Smooth muscle cell (in vitro differentiated cells): ENCODE results near the gene CGREF1. TPM values are rescaled to one million over a fixed set of nuclear protein-coding genes. Genes with fewer than 3 reads are reported as not detected.

Source experiments
- DNase-seq: peaks from one replicate; lab custom pipeline; 2025; ENCODE audit not compliant: unreplicated experiment; lab: John Stamatoyannopoulos, UW
- H2AFZ ChIP-seq: fragments of 200-600 bp; sonication (generic); 2 replicates; pipeline ENCODE4 v1.6.0; 2016; ENCODE audit warnings: antibody characterized with exemption, low read depth, mild to moderate bottlenecking
- H3F3A ChIP-seq: fragments of 200-600 bp; sonication (generic); 2 replicates; pipeline ENCODE4 v1.6.0; 2017; ENCODE audit warnings: antibody characterized with exemption, low read depth
- H3K27ac ChIP-seq: fragments of 200-600 bp; sonication (generic); 2 replicates; pipeline ENCODE4 v1.5.1; 2016; ENCODE audit warnings: low read depth, mild to moderate bottlenecking
- H3K27me3 ChIP-seq: fragments of 200-600 bp; sonication (generic); 2 replicates; pipeline ENCODE4 v1.6.1; 2016; ENCODE audit warnings: low read depth, mild to moderate bottlenecking
- H3K36me3 ChIP-seq: fragments of 200-600 bp; sonication (generic); 2 replicates; pipeline ENCODE4 v1.5.1; 2016; ENCODE audit warnings: low read depth
- H3K4me1 ChIP-seq: fragments of 200-600 bp; sonication (generic); 2 replicates; pipeline ENCODE4 v1.5.1; 2016; ENCODE audit warnings: low read depth
- H3K4me2 ChIP-seq: fragments of 200-600 bp; sonication (generic); 2 replicates; pipeline ENCODE4 v1.6.0; 2016; ENCODE audit warnings: mild to moderate bottlenecking
- H3K4me3 ChIP-seq: fragments of 200-600 bp; sonication (generic); 2 replicates; pipeline ENCODE4 v1.5.1; 2016; ENCODE audit warnings: mild to moderate bottlenecking
- H3K79me2 ChIP-seq: fragments of 200-600 bp; sonication (generic); 2 replicates; pipeline ENCODE4 v1.6.0; 2016; ENCODE audit warnings: low read depth, mild to moderate bottlenecking
- H3K9ac ChIP-seq: fragments of 200-600 bp; sonication (generic); 2 replicates; pipeline ENCODE4 v1.6.0; 2016; ENCODE audit warnings: low read depth
- H3K9me3 ChIP-seq: fragments of 200-600 bp; sonication (generic); replicated peaks from 2 replicates; pipeline ENCODE4 v1.5.1; 2016; ENCODE audit warnings: low read depth
- H4K20me1 ChIP-seq: fragments of 200-600 bp; sonication (generic); 2 replicates; pipeline ENCODE4 v1.6.0; 2016; ENCODE audit warnings: low read depth
- CTCF ChIP-seq: fragments of 200-600 bp; sonication (generic); IDR thresholded peaks from 2 replicates; pipeline ENCODE4 v1.5.1; 2017; ENCODE audit warnings: borderline replicate concordance, mild to moderate bottlenecking, antibody characterized with exemption; ENCODE audit not compliant: insufficient read depth, poor library complexity, severe bottlenecking
- WGBS: methylation state at CpG from one replicate; pipeline ENCODE4 v1.1.7; 2016; ENCODE audit warnings: low lambda C conversion rate; 5-methylcytosine and 5-hydroxymethylcytosine counted together
- polyA plus RNA-seq: library from polyadenylated mRNA; unstranded; fragments of >200 nt; fragmentation: Nextera tagmentation; extraction: Ambion mirVana; gene quantifications from 2 replicates; pipeline ENCODE4 v1.2.1, GENCODE V29; 2016
- total RNA-seq: library from RNA; depleted of rRNA; stranded (reverse); fragments of >200 nt; gene quantifications from 2 replicates; pipeline ENCODE4 v1.2.3, GENCODE V29; 2014

CGREF1 gene
- total and polyA plus RNA-seq, 2 experiments from 2014 or later, result 0.85 TPM; not detected in 1

GRCh38 chr2:27095745-27096651 lies 22.9 kb downstream of the CGREF1 start:
- Histone ChIP-seq H2AFZ (peak overlapping the region; percentile 93), H3K9me3 (no peaks in the 10 kb centered on the region), H3K9ac (no peak overlapping the region), H3K4me3 (peak overlapping the region; percentile 44), H3K27me3 (no peaks in the 10 kb centered on the region), H3K27ac (no peak overlapping the region), H3F3A (no peaks in the 10 kb centered on the region), H3K79me2 (no peaks in the 10 kb centered on the region), H3K4me2 (peak overlapping the region; percentile 90), H3K4me1 (no peaks in the 10 kb centered on the region), H4K20me1 (no peaks in the 10 kb centered on the region), H3K36me3 (no peaks in the 10 kb centered on the region)
- no peak for DNase-seq
- TF ChIP-seq CTCF, result no peak
- WGBS, result 38% methylated on average over 18 of the region's 18 CpGs

- Histone ChIP-seq H3K27ac (no peak overlapping the region), H3K4me2 (no peak overlapping the region), H3K9ac (no peak overlapping the region), H4K20me1 (no peaks in the 10 kb centered on the region), H3K79me2 (no peaks in the 10 kb centered on the region), H3K4me1 (no peaks in the 10 kb centered on the region), H3K9me3 (no peaks in the 10 kb centered on the region), H3K36me3 (no peaks in the 10 kb centered on the region), H3K4me3 (no peak overlapping the region), H3F3A (no peaks in the 10 kb centered on the region), H2AFZ (no peak overlapping the region), H3K27me3 (no peaks in the 10 kb centered on the region)
- no peak for DNase-seq
- 93% methylated on average over 2 of the region's 2 CpGs for WGBS
- TF ChIP-seq CTCF, result no peak
Measured at GRCh38 chr2:27095427-27095744, 23.5 kb downstream of the CGREF1 start.

DNA sequence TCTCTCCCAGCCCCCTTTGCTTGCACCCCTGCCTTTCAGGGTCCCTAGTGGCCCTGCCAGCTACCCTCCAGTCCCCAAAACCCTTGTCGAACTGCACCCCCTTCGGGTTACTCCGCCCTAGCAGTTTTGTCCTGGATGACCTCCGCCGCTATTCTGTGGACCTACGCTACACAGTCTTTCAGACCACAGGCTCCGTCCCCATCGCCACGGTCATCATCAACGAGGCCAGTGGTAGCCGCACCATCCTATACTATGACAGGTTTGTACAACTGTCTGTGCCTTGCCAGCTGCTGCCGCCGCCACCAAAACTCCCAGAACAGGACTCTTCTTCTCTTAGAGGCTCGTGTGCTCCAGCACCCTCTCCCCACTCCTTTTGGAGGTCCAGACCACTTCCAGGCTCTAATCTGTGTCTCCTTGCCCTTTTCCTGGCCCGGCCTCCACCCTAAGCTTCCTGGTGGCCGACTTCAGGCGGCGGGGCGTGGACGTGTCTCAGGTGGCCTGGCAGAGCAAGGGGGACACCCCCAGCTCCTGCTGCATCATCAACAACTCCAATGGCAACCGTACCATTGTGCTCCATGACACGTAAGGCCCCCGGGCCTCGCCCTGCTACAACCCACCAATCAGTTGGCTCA lies 24.5 kb downstream of the CGREF1 start:
- Histone ChIP-seq H3K4me2 (no peak overlapping the region), H3K27ac (no peak overlapping the region), H4K20me1 (no peaks in the 10 kb centered on the region), H3K4me1 (no peaks in the 10 kb centered on the region), H3K27me3 (no peaks in the 10 kb centered on the region), H3K9ac (no peak overlapping the region), H3K79me2 (no peaks in the 10 kb centered on the region), H3F3A (no peaks in the 10 kb centered on the region), H3K4me3 (no peak overlapping the region), H3K9me3 (no peaks in the 10 kb centered on the region), H3K36me3 (no peaks in the 10 kb centered on the region), H2AFZ (no peak overlapping the region)
- DNase-seq, result no peak
- WGBS, result 95% methylated on average over 24 of the region's 24 CpGs
- TF ChIP-seq CTCF, result no peak
